HepG2 (cell line): ENCODE data around the gene SEZ6L. TPM values are rescaled to one million over a fixed set of nuclear protein-coding genes. Genes with fewer than 3 reads are reported as not detected.

Experiments
- ATAC-seq: fragments of 200-7000 bp; cut with Tn5 transposase; 3 replicates; pipeline ENCODE4 v1.9.1; 2020; ENCODE audit warnings: mild to moderate bottlenecking, moderate library complexity
- BruUV-seq: library from RNA; stranded (reverse); fragments of 400-500 nt; replicated peaks from 2 replicates; lab custom pipeline; 2021; lab: Mats Ljungman, UMichigan
- CTCF ChIA-PET: fragments of 300-600 bp; formaldehyde crosslinking; extraction: SDS; loops from one replicate; lab custom pipeline; 2021; ENCODE audit warnings: low total read pairs, inconsistent platforms, low intra/inter-chr PET ratio; lab: Yijun Ruan, JAX
- POLR2A ChIA-PET: fragments of 350-600 bp; sonication (Branson Sonifier 250); formaldehyde crosslinking; loops from one replicate; lab custom pipeline; 2020; ENCODE audit warnings: antibody characterized with exemption, inconsistent platforms; lab: Yijun Ruan, JAX
- DNase-seq: peaks from one replicate; pipeline ENCODE4 v3.0.0-alpha.2; 2015; ENCODE audit warnings: low spot score
- FAIRE-seq: peaks from 3 replicates; lab custom pipeline; 2011; peaks lifted over from hg19 to GRCh38; lab: Jason Lieb, UNC
- H2AFZ ChIP-seq: one replicate; pipeline ENCODE4 v1.6.1; 2011; ENCODE audit warnings: low read length, inconsistent platforms
- H3K27ac ChIP-seq: fragments of 300-600 bp; 3 replicates; pipeline ENCODE4 v1.8.0; 2011; ENCODE audit warnings: mixed run types, mild to moderate bottlenecking, mixed read lengths, low read length, inconsistent platforms; ENCODE audit not compliant: insufficient read depth; ENCODE audit errors: extremely low read length
- H3K27me3 ChIP-seq, 2 experiments: fragments of 200-600 bp in 1 of 2; 2 replicates in 1 of 2; 3 replicates in 1 of 2; pipeline versions ENCODE4 v1.6.0 to v1.8.0; 2011; ENCODE audit warnings: low read length in 2 of 2, mild to moderate bottlenecking in 2 of 2, moderate library complexity in 2 of 2, inconsistent platforms in 1 of 2; ENCODE audit not compliant: insufficient read depth in 2 of 2, control insufficient read depth in 1 of 2
- H3K36me3 ChIP-seq, 2 experiments: fragments of 200-600 bp in 1 of 2; replicated peaks in 1 of 2; 2 replicates in 1 of 2; 3 replicates in 1 of 2; pipeline versions ENCODE4 v1.5.1 to v1.8.0; 2011; ENCODE audit warnings: low read length in 2 of 2, inconsistent platforms in 1 of 2; ENCODE audit not compliant: insufficient read depth in 2 of 2, control insufficient read depth in 1 of 2
- H3K4me1 ChIP-seq: 2 replicates; pipeline ENCODE4 v1.5.1; 2012; ENCODE audit warnings: low read length, inconsistent platforms; ENCODE audit not compliant: insufficient read depth
- H3K4me2 ChIP-seq: 2 replicates; pipeline ENCODE4 v1.6.0; 2011; ENCODE audit warnings: low read depth, low read length, inconsistent platforms
- H3K4me3 ChIP-seq, 3 experiments: fragments of 200-600 bp in 1 of 3; sonication (generic), shearing (Covaris generic) in 1 of 3; replicated peaks in 1 of 3; 2 replicates each; pipeline ENCODE4 v1.5.1; 2011 to 2016; ENCODE audit warnings: low read length in 3 of 3, inconsistent platforms in 2 of 3, low read depth in 2 of 3, mild to moderate bottlenecking in 2 of 3, control low read depth in 1 of 3, mixed read lengths in 1 of 3; ENCODE audit not compliant: insufficient read depth in 1 of 3
- H3K79me2 ChIP-seq: one replicate; pipeline ENCODE4 v1.6.1; 2011; ENCODE audit warnings: low read length, inconsistent platforms; ENCODE audit not compliant: insufficient read depth
- H3K9ac ChIP-seq: 2 replicates; pipeline ENCODE4 v1.6.0; 2011; ENCODE audit warnings: mild to moderate bottlenecking, low read depth, low read length, inconsistent platforms; ENCODE audit not compliant: insufficient read depth
- H3K9me3 ChIP-seq: 2 replicates; pipeline ENCODE4 v1.5.1; 2012; ENCODE audit warnings: mild to moderate bottlenecking, low read length
- H4K20me1 ChIP-seq: 2 replicates; pipeline ENCODE4 v1.6.0; 2011; ENCODE audit warnings: inconsistent platforms, mild to moderate bottlenecking, low read length, moderate library complexity; ENCODE audit not compliant: insufficient read depth
- ARID2 ChIP-seq: sonication (generic); formaldehyde crosslinking; IDR thresholded peaks from 2 replicates; pipeline ENCODE4 v1.8.1; 2022; ENCODE audit warnings: mild to moderate bottlenecking, missing genetic modification reagents, borderline replicate concordance
- HMG20B ChIP-seq: conservative IDR thresholded peaks from 2 replicates; pipeline ENCODE4 v1.6.1; 2016; ENCODE audit warnings: missing genetic modification reagents, missing compliant biosample characterization
- KDM3A ChIP-seq: IDR thresholded peaks from 2 replicates; pipeline ENCODE4 v1.6.1; 2018; ENCODE audit warnings: low read depth, missing compliant biosample characterization
- LRRFIP1 ChIP-seq: sonication (generic); formaldehyde crosslinking; conservative IDR thresholded peaks from 2 replicates; pipeline ENCODE4 v1.4.0; 2020; ENCODE audit warnings: missing genetic modification reagents
- NCOR1 ChIP-seq: fragments of 200-600 bp; sonication (generic); IDR thresholded peaks from 2 replicates; pipeline ENCODE4 v1.7.0; 2017; ENCODE audit warnings: antibody characterized with exemption, low read length, borderline replicate concordance
- ZBTB49 ChIP-seq: sonication (generic); formaldehyde crosslinking; IDR thresholded peaks from 2 replicates; pipeline ENCODE4 v1.4.0; 2020; ENCODE audit warnings: missing genetic modification reagents, borderline replicate concordance
- ZNF709 ChIP-seq: sonication (generic); formaldehyde crosslinking; IDR thresholded peaks from 2 replicates; pipeline ENCODE4 v1.5.0; 2020; ENCODE audit warnings: mild to moderate bottlenecking, missing genetic modification reagents
- WGBS: methylation state at CpG from one replicate; pipeline ENCODE4 v1.1.6; 2017; ENCODE audit warnings: low lambda C conversion rate; 5-methylcytosine and 5-hydroxymethylcytosine counted together
- in situ Hi-C: cut with HindIII; loops from 2 replicates; pipeline ENCODE4 v1.10.0; 2017; ENCODE audit warnings: low pct_unique_long_range_greater_than_20kb; ENCODE audit not compliant: extremely low pct_ligation_motif_present
- intact Hi-C: fragments of 100-400 bp; cut with micrococcal nuclease; formaldehyde crosslinking; loops from one replicate; pipeline ENCODE4 v1.10.0; 2022; ENCODE audit not compliant: unreplicated experiment
- polyA plus RNA-seq, 8 experiments: library from polyadenylated mRNA; depleted of rRNA in 3 of 8; stranded (reverse) in 7 of 8; unstranded in 1 of 8; fragments of >200 nt; fragmentation: Illumina TruSeq in 4 of 8; extraction: Trizol in 4 of 8; gene quantifications; 2 replicates each; pipeline versions ENCODE4 v1.2.1 to v1.2.3, GENCODE V29; 2011 to 2016; ENCODE audit warnings: low read depth in 4 of 8, missing spikeins in 1 of 8, mixed read lengths in 1 of 8; ENCODE audit not compliant: insufficient read depth in 1 of 8
- total RNA-seq, 5 experiments: library from RNA; depleted of rRNA; stranded (reverse); fragments of >200 nt; fragmentation: Illumina TruSeq; extraction: Trizol; gene quantifications; 2 replicates each; pipeline ENCODE4 v1.2.3, GENCODE V29; 2016; ENCODE audit warnings: low read depth in 1 of 5

The SEZ6L gene
- total and polyA plus RNA-seq, 2 of the 13 experiments (the other 11 are each of a cell fraction or from before 2014, with no cell fraction given) = not detected

GRCh38 chr22:26235792-26236487 lies 66.7 kb downstream of the SEZ6L start:
- no peaks in the 10 kb centered on the region for H3K4me1 ChIP-seq
- H3K9me3 ChIP-seq = no peaks in the 10 kb centered on the region
- WGBS = 4% methylated on average over 5 of the region's 11 CpGs
- FAIRE-seq = no peak
- ATAC-seq = no peak
- no peak overlapping the region for H3K4me3 ChIP-seq
- H3K79me2 ChIP-seq = no peaks in the 10 kb centered on the region
- POLR2A ChIA-PET = no interaction called here
- H3K27ac ChIP-seq = no peak overlapping the region
- no peaks in the 10 kb centered on the region for H3K36me3 ChIP-seq
- TF ChIP-seq LRRFIP1 (no peak), ARID2 (CRISPR knock-in tag) (no peak), NCOR1 (no peak), ZBTB49 (CRISPR knock-in tag) (no peak), HMG20B (CRISPR knock-in tag) (no peak), ZNF709 (CRISPR knock-in tag) (no peak), KDM3A (CRISPR knock-in tag) (no peak)
- TF ChIP-seq, all 625 proteins: peak for 0
- Histone ChIP-seq H3K4me2 (no peak overlapping the region), H4K20me1 (no peaks in the 10 kb centered on the region), H3K27me3 (peaks cover 3 to 19% of the 10 kb centered on the region in 2 experiments; a peak in 3 of 5 replicates), H2AFZ (no peak overlapping the region), H3K9ac (no peak overlapping the region)
- in situ Hi-C loops (no loop called here), intact Hi-C loops (no loop called here)
- CTCF ChIA-PET = no interaction called here
- no peak for DNase-seq
- BruUV-seq = no TSS peak
